Limb (tissue), 2 donors: ENCODE measurements around the gene SLC16A5.
"Not testable (repeated sequence)": the region's sequence is repeated elsewhere in the genome, so short reads cannot be mapped to it uniquely, and the experiment has no call there.

Experiments used
- DNase-seq, 2 donors: peaks; one replicate each; pipeline ENCODE4 v3.0.0-alpha.2; 2016; ENCODE audit errors: extremely low spot score in 2 of 2

SLC16A5 gene

DNA sequence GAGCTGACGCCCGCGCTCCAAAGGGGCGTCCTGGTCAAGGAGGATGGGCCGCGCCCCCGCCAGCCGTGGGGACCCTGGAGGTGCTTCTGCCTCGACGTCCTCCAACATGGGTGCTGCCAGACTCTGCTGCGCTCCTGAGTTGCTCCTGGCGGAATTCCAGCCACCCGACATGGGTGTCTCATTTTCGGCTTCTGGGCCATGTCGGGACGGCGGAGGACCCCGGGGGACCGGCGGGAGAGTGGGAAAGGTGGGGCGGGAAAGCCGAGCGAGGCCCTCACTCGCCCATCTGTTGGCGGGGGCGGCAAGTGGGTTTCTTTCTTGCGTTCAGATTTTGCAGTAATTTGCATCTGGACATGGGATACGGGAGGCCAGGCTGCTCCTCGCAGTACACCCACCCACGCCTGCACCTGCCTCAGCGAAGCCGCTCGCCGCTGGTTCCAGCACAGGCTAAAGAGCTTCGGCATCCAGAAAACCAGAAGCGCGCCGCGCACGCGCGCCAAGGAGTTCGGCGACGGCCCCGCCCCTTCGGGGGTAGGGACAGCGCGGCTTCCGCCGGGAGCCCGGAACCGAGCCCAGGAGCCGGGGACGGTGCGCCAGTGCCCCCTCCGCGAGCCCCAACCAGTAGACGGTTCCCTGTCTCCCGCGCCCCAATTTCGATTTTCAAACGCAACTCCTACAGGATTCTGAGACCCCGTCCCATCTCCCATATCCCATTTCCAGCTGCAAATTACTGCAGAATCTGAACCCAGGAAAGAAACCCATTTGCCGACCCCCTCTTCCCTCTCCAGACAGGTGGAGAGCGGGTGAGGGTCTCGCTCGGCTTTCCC is 21.9 kb downstream of the SLC16A5 start, which contains the start of gene ARMC7:
ARMC7 (plus strand) TSS at position 563 of the 827 bp plus-strand sequence. CDS start 320 bp downstream, outside the sequence.
- DNase-seq: peak; percentile 80 to 91

DNA sequence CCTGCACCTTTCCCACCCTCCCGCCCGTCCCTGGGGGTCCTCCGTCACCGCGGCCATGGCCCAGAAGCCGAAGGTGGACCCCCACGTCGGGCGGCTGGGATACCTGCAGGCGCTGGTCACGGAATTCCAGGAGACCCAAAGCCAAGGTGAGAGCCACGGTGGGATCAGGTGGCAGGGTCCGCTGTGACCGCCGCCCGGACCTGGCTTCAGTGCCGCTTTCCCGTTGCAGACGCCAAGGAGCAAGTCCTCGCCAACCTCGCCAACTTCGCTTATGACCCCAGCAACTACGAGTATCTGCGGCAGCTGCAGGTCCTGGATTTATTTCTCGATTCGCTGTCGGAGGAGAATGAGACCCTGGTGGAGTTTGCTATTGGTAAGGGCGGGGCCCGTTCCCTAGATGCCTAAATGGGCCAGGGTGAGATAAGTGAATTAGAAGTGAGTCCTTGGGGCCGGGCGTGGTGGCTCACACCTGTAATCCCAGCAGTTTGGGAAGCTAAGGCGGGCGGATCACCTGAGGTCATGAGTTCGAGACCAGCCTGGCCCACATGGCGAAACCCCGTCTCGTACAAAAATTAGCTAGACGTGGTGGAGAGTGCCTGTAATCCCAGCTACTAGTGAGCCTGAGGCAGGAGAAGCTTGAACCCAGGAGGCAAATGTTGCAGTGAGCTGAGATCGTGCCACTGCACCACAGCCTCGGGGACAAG is 22.6 kb downstream of the SLC16A5 start:
- DNase-seq: no peak

DNA sequence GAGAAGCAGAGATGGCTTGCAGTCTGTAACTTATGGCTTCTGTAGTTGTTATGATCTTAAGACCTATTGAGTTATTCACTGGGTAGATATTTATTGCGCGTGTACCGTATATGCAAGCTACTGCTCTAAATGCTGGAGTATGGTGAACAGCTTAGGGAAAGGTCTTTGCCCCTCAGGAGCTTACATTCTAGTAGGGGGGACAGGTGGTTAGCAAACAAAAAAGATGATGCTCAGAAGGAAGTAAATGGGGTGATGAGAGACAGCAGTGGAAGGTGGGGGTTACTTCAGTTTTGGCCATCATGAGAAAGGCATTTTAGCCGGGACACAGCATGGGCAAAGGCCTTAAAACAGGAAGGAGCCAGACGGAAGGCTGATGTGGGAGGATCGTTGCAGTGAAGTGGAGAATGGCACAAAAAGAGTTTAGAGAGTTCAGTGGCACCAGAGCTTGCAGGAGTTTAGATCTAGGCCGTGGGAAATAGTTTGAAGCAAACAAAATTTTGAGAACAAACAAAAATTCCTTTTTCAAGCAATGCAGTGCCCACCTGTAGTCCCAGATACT is 24.1 kb downstream of the SLC16A5 start:
- DNase-seq: no peak

DNA sequence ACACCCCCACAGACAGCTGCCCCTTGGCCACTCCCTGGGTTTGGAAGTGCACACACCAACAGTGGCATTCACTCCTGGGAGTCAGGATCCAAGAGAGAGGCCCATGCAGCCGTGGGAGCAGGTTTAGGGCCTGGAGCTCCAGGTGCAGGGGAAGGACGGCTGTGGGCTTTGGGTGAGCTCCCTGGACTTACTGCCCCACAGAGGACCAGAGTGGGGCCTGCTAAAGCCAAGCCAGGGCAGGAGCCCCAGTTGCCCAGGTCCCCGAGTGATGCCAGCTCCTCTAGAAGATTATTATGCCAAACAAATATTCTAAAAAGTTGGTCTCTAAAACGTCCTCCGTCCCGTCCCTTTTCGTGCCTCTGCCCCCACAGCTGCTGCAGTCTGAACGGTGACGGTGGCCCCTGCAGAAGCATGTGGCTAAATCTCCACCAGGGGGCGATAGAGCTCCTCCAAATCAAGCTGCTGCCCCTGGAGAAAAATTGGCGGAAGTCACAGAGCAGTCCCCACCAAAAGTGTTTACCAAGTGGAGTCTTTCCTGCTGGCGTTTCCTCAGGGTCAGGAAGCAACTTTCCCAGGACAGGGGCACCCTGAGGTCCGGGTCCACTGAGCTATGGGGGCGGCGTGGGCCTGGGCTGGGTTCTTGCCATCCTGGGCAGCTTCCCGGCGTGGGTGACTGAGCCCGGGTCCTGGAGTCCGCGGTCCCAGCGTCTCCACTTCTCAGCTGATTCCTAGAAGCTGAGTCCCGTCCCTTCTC is 26.2 kb downstream of the SLC16A5 start:
- DNase-seq: peak; percentile 90 to 93

DNA sequence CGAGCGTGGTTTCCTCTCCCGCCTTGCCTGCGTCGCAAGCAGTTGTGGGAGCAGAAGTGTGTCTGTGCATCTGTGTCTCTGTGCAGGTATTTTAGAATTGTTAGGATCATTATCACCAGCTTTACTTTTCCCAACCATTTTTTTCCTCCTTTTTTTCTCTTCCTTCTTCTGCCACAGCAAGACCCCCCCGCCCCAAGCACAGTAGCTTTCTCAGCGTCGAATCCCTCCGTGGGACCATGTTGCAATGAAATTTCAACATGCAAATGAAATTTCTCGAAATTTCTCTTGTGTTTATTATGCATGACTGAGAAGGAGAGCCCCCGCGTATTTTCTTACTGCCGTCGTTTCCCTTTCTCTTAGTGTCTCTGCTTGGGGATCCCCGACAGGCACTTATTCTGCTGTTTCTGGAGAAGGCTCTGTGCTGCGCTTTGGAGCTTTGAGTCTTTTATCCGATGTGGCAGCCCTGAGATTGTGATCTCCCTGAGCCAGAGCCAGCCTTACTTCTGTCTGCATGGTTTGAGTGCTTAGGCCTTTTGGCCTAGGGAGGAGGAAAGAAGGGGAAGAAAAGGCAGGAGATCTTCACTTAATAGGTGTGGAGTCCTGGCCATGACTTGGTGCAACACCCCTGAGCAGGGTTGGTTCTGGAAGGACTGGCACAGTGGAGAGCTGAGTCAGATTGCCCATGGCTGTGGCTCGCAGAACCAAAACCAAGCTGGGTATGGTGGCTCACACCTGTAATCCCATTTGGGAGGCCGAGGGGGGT is 27.0 kb downstream of the SLC16A5 start:
- no peak for DNase-seq

DNA sequence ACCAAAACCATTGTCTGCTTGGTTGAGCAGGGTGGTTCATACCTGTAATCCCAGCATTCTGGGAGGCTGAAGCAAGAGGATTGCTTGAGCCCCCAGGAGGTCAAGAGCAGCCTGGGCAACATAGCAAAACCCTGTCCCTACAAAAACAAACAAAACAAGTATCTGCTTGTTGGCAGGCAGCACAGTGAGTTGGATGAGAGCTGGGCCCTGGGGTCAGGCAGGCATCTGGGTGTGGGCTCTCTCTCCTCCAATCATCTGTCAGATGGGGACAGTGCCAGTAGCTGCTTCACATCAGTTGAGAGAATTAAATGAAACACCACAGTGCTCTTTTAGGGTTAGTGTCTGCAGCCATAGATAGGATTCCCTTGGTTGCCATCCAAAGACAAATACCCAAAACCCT is 27.8 kb downstream of the SLC16A5 start:
- DNase-seq: no peak

GRCh38 chr17:75116737-75117136 is 29.0 kb downstream of the SLC16A5 start:
- no peak for DNase-seq

DNA sequence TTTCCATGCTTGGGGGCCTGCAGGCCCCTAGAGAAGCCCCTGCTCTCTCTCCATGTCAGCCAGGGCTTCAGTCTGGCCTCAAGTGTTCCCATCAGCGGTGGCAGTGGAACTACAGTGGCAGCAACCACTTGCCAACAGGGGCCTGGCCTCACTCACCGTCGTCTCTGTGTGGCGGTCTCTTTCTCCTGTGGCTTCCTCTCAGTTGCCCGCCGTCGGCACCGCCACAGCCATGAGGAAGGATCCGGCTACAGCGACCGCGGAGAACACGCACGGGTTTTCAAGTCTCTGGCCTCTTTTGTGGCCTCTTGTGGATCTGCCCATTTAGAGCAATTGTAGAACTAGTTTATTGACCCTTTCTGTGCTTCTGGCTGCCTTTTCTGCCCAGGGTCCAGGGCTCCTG is 30.6 kb downstream of the SLC16A5 start:
- DNase-seq: no peak

- no peak for DNase-seq
Measured at GRCh38 chr17:75124041-75124818, 36.5 kb downstream of the SLC16A5 start.

- no peak for DNase-seq
Measured at GRCh38 chr17:75124819-75125162, 37.0 kb downstream of the SLC16A5 start.

DNA sequence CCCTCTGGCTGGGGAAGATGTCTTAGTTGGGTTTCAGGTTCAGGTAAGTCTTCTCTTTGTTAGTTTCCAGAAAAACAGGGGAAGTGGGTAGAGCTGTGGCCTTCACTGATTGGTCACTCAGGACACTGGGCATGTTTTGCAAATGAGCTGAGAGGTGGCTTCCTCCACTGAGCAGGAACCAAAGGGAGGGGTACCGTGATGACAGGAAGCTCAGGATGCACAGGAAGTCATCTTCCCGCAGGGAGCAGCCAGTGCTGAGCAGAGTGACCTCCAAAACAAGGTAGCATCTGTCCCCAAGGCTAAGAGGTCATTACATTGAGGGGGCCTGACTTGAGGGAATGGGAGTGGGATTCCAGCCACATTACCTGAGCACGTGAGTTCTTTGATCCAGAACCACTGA is 38.2 kb downstream of the SLC16A5 start:
- no peak for DNase-seq

GRCh38 chr17:75126954-75127353 is 39.2 kb downstream of the SLC16A5 start:
- DNase-seq: no peak

DNA sequence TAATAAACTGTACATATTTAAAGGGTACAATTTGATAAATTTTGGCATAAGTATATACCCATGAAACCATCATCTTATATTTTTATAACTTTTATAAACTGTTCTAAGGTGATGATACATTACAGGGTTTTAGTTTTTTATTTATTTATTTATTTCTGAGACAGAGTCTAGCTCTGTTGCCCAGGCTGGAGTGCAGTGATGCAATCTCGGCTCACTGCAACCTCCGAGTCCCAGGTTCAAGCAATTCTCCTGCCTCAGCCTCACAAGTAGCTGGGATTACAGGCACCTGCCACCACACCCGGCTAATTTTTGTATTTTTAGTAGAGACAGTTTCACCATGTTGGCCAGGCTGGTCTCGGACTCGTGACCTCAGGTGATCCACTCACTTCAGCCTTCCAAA is 40.2 kb downstream of the SLC16A5 start:
- not testable (repeated sequence) for DNase-seq

- no peak for DNase-seq
Measured at GRCh38 chr17:75128694-75129505, 41.1 kb downstream of the SLC16A5 start.

- DNase-seq: no peak
Measured at GRCh38 chr17:75129576-75129975, 41.8 kb downstream of the SLC16A5 start.

- DNase-seq: no peak
Measured at GRCh38 chr17:75130059-75130631, 42.4 kb downstream of the SLC16A5 start.

DNA sequence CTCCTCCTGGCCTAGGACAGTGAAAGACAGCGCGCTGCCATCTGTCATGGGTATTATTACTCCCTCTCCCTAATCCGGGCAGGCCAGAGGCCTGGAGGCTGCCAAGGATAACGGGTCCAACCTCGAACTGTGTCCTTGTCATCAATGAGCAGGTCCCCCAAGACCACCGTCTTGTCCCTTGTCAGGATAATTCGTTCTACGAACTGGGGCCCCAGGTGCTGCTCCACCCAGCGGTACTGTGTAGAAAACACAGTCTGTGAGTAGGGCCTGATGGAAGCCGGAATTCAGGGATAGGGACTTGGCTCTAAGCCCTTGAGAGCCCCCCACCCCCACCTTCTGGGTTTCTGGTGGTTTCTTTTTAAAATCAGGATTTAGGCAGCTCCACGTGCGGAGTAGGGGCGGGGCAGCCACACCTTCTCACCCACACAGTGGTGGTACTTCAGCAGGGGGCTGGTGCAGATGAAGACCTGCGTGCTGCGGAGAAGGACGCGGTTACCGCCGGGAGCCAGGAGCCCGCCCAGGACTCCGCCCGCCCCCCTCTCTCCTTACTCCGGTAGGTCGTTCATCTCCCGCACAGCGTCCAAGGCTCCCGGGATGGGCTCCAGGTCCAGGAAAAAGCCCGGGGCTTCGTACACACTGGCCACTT is 43.0 kb downstream of the SLC16A5 start:
- DNase-seq: peak; percentile 77 to 78

- DNase-seq: peak; percentile 83 to 89
Measured at GRCh38 chr17:75131278-75132017, 43.7 kb downstream of the SLC16A5 start, which contains the start of gene NT5C. Gene NT5C (minus strand): TSS chr17:75131742. CDS start chr17:75131707, 35 bp downstream.
